22Rv1 (cell line): Measurements from ENCODE around the gene HOXD8.

Experiments
- ZFX ChIP-seq: fragments of 450-650 bp; IDR thresholded peaks from 2 replicates; pipeline ENCODE4 v1.6.1; 2017; ENCODE audit warnings: antibody characterized with exemption, borderline replicate concordance
- TF ChIP-seq, protein P1 (sequence below): fragments of 450-650 bp; IDR thresholded peaks from 2 replicates; pipeline ENCODE4 v1.5.1; 2017; ENCODE audit warnings: mild to moderate bottlenecking

DNA sequence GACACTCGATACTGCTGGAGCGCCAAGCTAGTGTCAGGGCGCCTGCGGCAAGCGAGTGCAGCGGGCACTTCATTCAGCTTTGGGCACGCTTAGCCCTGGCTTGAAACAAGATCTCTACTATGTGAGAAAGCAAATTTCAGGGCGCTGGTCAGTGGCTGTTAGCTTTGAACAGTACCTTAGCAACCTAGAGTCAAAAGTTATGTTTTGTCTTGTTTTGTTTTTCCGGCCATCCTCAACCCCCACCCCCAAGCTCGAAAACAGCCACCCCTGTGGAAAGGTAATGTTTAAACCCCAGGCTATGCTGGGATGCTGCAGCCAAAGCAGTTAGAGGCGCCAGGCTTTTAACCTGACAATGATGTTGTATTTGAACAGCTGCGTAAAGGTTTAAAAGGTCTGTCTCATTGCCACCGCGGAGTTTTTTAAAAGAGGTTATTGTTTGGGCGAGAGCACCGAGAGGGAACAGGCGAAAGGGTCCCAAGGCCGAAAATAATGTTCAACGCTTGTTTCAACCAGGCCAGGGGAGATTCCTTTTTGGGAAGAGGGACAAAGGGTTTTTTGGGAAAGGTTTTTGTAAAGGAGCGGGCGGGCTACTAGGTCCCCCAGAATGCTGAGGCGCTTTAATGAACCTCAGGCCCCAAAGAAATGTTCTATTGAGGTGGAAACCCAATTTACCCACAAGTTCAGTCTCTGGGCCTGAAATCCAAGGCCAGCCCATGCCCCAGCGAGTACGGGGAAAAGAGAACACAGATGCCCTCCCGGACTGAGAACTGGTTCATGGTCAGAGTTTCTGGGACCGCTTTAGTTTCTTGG is 15.2 kb upstream of the HOXD8 start:
- TF ChIP-seq, protein P1, sequence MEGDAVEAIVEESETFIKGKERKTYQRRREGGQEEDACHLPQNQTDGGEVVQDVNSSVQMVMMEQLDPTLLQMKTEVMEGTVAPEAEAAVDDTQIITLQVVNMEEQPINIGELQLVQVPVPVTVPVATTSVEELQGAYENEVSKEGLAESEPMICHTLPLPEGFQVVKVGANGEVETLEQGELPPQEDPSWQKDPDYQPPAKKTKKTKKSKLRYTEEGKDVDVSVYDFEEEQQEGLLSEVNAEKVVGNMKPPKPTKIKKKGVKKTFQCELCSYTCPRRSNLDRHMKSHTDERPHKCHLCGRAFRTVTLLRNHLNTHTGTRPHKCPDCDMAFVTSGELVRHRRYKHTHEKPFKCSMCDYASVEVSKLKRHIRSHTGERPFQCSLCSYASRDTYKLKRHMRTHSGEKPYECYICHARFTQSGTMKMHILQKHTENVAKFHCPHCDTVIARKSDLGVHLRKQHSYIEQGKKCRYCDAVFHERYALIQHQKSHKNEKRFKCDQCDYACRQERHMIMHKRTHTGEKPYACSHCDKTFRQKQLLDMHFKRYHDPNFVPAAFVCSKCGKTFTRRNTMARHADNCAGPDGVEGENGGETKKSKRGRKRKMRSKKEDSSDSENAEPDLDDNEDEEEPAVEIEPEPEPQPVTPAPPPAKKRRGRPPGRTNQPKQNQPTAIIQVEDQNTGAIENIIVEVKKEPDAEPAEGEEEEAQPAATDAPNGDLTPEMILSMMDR, result no peak
- no peak for TF ChIP-seq ZFX
